Suprapubic skin (tissue), 4 donors: ENCODE measurements around the gene ADAMTS9.

Source experiments
- EP300 ChIP-seq: sonication (generic); formaldehyde crosslinking; IDR thresholded peaks from one replicate; pipeline ENCODE4 v1.6.1; 2017; ENCODE audit warnings: antibody characterized with exemption
- POLR2A ChIP-seq, 2 donors: fragments of 450-650 bp; IDR thresholded peaks; one replicate each; pipeline ENCODE4 v1.6.1; 2017; ENCODE audit warnings: antibody characterized with exemption in 2 of 2, mild to moderate bottlenecking in 2 of 2, moderate library complexity in 2 of 2
- POLR2AphosphoS5 ChIP-seq, 3 donors: sonication (generic); formaldehyde crosslinking; IDR thresholded peaks; one replicate each; pipeline ENCODE4 v1.6.1; 2017; ENCODE audit warnings: antibody characterized with exemption in 3 of 3
- TF ChIP-seq, protein P1 (sequence below), 2 donors: fragments of 200-600 bp in 1 of 2; fragments of 450-650 bp in 1 of 2; sonication (generic) in 1 of 2; IDR thresholded peaks; one replicate each; pipeline ENCODE4 v1.5.1; 2016 to 2019; ENCODE audit warnings: antibody characterized with exemption in 2 of 2, mild to moderate bottlenecking in 1 of 2, moderate library complexity in 1 of 2

DNA sequence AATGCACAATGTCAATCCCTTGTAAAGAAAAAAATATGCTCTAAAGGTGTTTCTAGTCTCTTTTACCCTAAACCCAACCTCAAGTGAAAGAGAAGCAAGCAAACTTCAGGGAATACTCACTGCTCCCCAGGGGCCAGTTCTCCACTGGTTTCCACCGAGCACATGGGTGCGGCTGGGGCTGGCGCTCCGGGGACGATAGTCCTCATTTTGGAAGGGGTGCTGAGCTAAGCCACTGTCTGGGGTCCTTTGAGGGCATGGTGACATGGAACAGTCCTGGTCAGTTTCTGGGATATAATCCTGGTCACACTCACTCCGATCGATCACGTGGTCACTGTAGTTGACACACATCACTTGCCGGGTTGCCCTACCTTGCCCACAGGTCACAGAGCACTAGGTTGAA, 86.0 kb downstream of the ADAMTS9 start:
- TF ChIP-seq POLR2AphosphoS5 (IDR thresholded peaks at IDR 0.05), result no peak
- TF ChIP-seq, protein P1, sequence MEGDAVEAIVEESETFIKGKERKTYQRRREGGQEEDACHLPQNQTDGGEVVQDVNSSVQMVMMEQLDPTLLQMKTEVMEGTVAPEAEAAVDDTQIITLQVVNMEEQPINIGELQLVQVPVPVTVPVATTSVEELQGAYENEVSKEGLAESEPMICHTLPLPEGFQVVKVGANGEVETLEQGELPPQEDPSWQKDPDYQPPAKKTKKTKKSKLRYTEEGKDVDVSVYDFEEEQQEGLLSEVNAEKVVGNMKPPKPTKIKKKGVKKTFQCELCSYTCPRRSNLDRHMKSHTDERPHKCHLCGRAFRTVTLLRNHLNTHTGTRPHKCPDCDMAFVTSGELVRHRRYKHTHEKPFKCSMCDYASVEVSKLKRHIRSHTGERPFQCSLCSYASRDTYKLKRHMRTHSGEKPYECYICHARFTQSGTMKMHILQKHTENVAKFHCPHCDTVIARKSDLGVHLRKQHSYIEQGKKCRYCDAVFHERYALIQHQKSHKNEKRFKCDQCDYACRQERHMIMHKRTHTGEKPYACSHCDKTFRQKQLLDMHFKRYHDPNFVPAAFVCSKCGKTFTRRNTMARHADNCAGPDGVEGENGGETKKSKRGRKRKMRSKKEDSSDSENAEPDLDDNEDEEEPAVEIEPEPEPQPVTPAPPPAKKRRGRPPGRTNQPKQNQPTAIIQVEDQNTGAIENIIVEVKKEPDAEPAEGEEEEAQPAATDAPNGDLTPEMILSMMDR (IDR thresholded peaks at IDR 0.05), result no peak
- no peak for TF ChIP-seq POLR2A (IDR thresholded peaks at IDR 0.05)
- no peak for TF ChIP-seq EP300
